ENCODE measurements around the gene PDE1C. TPM values are rescaled to one million over a fixed set of nuclear protein-coding genes. Genes with fewer than 3 reads are reported as not detected.
"Not testable (repeated sequence)": the region's sequence is repeated elsewhere in the genome, so short reads cannot be mapped to it uniquely, and the experiment has no call there.

Gene PDE1C
- total RNA-seq, 1 donor from 2014 or later, result not detected

- H3K4me3 Mint-ChIP-seq (ENCODE audit: low read depth), result no peak overlapping the region
- H3K36me3 Mint-ChIP-seq (ENCODE audit: low read depth), result no peaks in the 10 kb centered on the region
- intact Hi-C loops (cut with micrococcal nuclease), result no loop called here
- DNase-seq (ENCODE audit: low spot score), result no peak
- no peak overlapping the region for H3K27ac Mint-ChIP-seq
- H3K9me3 Mint-ChIP-seq, result peaks cover 4% of the 10 kb centered on the region
- no peaks in the 10 kb centered on the region for H3K4me1 Mint-ChIP-seq (ENCODE audit: low read depth)
- no peaks in the 10 kb centered on the region for H3K27me3 Mint-ChIP-seq (ENCODE audit: low read depth)
Measured at GRCh38 chr7:32092346-32092745, 22.1 kb upstream of the PDE1C start.

GRCh38 chr7:32091608-32092210 lies 21.5 kb upstream of the PDE1C start:
- intact Hi-C loops (cut with micrococcal nuclease), result no loop called here
- Mint-ChIP-seq H3K27ac (no peak overlapping the region), H3K9me3 (peaks cover 3% of the 10 kb centered on the region), H3K36me3 (ENCODE audit: low read depth) (no peaks in the 10 kb centered on the region), H3K4me3 (ENCODE audit: low read depth) (no peak overlapping the region), H3K27me3 (ENCODE audit: low read depth) (no peaks in the 10 kb centered on the region), H3K4me1 (ENCODE audit: low read depth) (no peaks in the 10 kb centered on the region)
- no peak for DNase-seq (ENCODE audit: low spot score)

- no peaks in the 10 kb centered on the region for H3K4me1 Mint-ChIP-seq (ENCODE audit: low read depth)
- DNase-seq (ENCODE audit: low spot score), result no peak
- no peaks in the 10 kb centered on the region for H3K9me3 Mint-ChIP-seq
- no peak overlapping the region for H3K4me3 Mint-ChIP-seq (ENCODE audit: low read depth)
- no peak overlapping the region for H3K27ac Mint-ChIP-seq
- no peaks in the 10 kb centered on the region for H3K36me3 Mint-ChIP-seq (ENCODE audit: low read depth)
- intact Hi-C loops (cut with micrococcal nuclease), result no loop called here
- H3K27me3 Mint-ChIP-seq (ENCODE audit: low read depth), result no peaks in the 10 kb centered on the region
Measured at GRCh38 chr7:32089678-32090077, 19.5 kb upstream of the PDE1C start.

- Mint-ChIP-seq H3K27ac (no peak overlapping the region), H3K4me3 (ENCODE audit: low read depth) (no peak overlapping the region), H3K36me3 (ENCODE audit: low read depth) (no peaks in the 10 kb centered on the region), H3K9me3 (no peaks in the 10 kb centered on the region), H3K27me3 (ENCODE audit: low read depth) (no peaks in the 10 kb centered on the region), H3K4me1 (ENCODE audit: low read depth) (no peaks in the 10 kb centered on the region)
- intact Hi-C loops (cut with micrococcal nuclease), result no loop called here
- no peak for DNase-seq (ENCODE audit: low spot score)
Measured at GRCh38 chr7:32089256-32089655, 19.0 kb upstream of the PDE1C start.

- intact Hi-C loops (cut with micrococcal nuclease), result no loop called here
- no peak for DNase-seq (ENCODE audit: low spot score)
Measured at GRCh38 chr7:32088451-32088881, 18.3 kb upstream of the PDE1C start.

GRCh38 chr7:32079510-32079909 lies 9.3 kb upstream of the PDE1C start:
- DNase-seq (ENCODE audit: low spot score), result no peak
- H3K4me3 Mint-ChIP-seq (ENCODE audit: low read depth), result no peak overlapping the region
- no peaks in the 10 kb centered on the region for H3K4me1 Mint-ChIP-seq (ENCODE audit: low read depth)
- intact Hi-C loops (cut with micrococcal nuclease), result no loop called here
- peaks cover 10% of the 10 kb centered on the region for H3K9me3 Mint-ChIP-seq
- H3K27ac Mint-ChIP-seq, result no peak overlapping the region
- no peaks in the 10 kb centered on the region for H3K27me3 Mint-ChIP-seq (ENCODE audit: low read depth)
- no peaks in the 10 kb centered on the region for H3K36me3 Mint-ChIP-seq (ENCODE audit: low read depth)

More at GRCh38 chr7:32088451-32088881, 18.3 kb upstream of the PDE1C start:
- H3K36me3 Mint-ChIP-seq (ENCODE audit: low read depth), result no peaks in the 10 kb centered on the region
- no peaks in the 10 kb centered on the region for H3K9me3 Mint-ChIP-seq
- H3K4me1 Mint-ChIP-seq (ENCODE audit: low read depth), result no peaks in the 10 kb centered on the region
- H3K4me3 Mint-ChIP-seq (ENCODE audit: low read depth), result no peak overlapping the region
- H3K27me3 Mint-ChIP-seq (ENCODE audit: low read depth), result no peaks in the 10 kb centered on the region
- no peak overlapping the region for H3K27ac Mint-ChIP-seq

GRCh38 chr7:32078824-32079223 lies 8.6 kb upstream of the PDE1C start:
- Mint-ChIP-seq H3K9me3 (peaks cover 10% of the 10 kb centered on the region), H3K36me3 (ENCODE audit: low read depth) (no peaks in the 10 kb centered on the region)
- intact Hi-C loops (cut with micrococcal nuclease), result no loop called here

GRCh38 chr7:32077806-32078205 lies 7.6 kb upstream of the PDE1C start:
- H3K4me1 Mint-ChIP-seq (ENCODE audit: low read depth), result no peaks in the 10 kb centered on the region
- H3K27ac Mint-ChIP-seq, result no peak overlapping the region
- DNase-seq (ENCODE audit: low spot score), result no peak
- no peaks in the 10 kb centered on the region for H3K27me3 Mint-ChIP-seq (ENCODE audit: low read depth)
- intact Hi-C loops (cut with micrococcal nuclease), result no loop called here
- H3K9me3 Mint-ChIP-seq, result peaks cover 10% of the 10 kb centered on the region
- H3K36me3 Mint-ChIP-seq (ENCODE audit: low read depth), result no peaks in the 10 kb centered on the region
- H3K4me3 Mint-ChIP-seq (ENCODE audit: low read depth), result no peak overlapping the region

More at GRCh38 chr7:32078824-32079223, 8.6 kb upstream of the PDE1C start:
- DNase-seq (ENCODE audit: low spot score), result no peak
- H3K4me3 Mint-ChIP-seq (ENCODE audit: low read depth), result no peak overlapping the region
- H3K27me3 Mint-ChIP-seq (ENCODE audit: low read depth), result no peaks in the 10 kb centered on the region
- H3K4me1 Mint-ChIP-seq (ENCODE audit: low read depth), result no peaks in the 10 kb centered on the region
- H3K27ac Mint-ChIP-seq, result no peak overlapping the region

GRCh38 chr7:32076802-32077201 lies 6.6 kb upstream of the PDE1C start:
- DNase-seq (ENCODE audit: low spot score); H3K4me1 Mint-ChIP-seq (ENCODE audit: low read depth); H3K27me3 Mint-ChIP-seq (ENCODE audit: low read depth); H3K27ac Mint-ChIP-seq; H3K4me3 Mint-ChIP-seq (ENCODE audit: low read depth); H3K36me3 Mint-ChIP-seq (ENCODE audit: low read depth); intact Hi-C loops (cut with micrococcal nuclease): not testable (repeated sequence)
- peaks cover 10% of the 10 kb centered on the region for H3K9me3 Mint-ChIP-seq

- H3K4me1 Mint-ChIP-seq (ENCODE audit: low read depth), result no peaks in the 10 kb centered on the region
- peaks cover 5% of the 10 kb centered on the region for H3K9me3 Mint-ChIP-seq
- peaks cover 3% of the 10 kb centered on the region for H3K27me3 Mint-ChIP-seq (ENCODE audit: low read depth)
Measured at GRCh38 chr7:32075612-32076011, 5.4 kb upstream of the PDE1C start.

GRCh38 chr7:32074787-32075585 lies 4.8 kb upstream of the PDE1C start:
- DNase-seq (ENCODE audit: low spot score), result no peak
- H3K4me3 Mint-ChIP-seq (ENCODE audit: low read depth), result no peak overlapping the region
- peaks cover 5% of the 10 kb centered on the region for H3K9me3 Mint-ChIP-seq
- H3K27me3 Mint-ChIP-seq (ENCODE audit: low read depth), result peaks cover 10% of the 10 kb centered on the region
- intact Hi-C loops (cut with micrococcal nuclease), result no loop called here
- no peaks in the 10 kb centered on the region for H3K36me3 Mint-ChIP-seq (ENCODE audit: low read depth)
- no peaks in the 10 kb centered on the region for H3K4me1 Mint-ChIP-seq (ENCODE audit: low read depth)
- H3K27ac Mint-ChIP-seq, result no peak overlapping the region

More at GRCh38 chr7:32075612-32076011, 5.4 kb upstream of the PDE1C start:
- Mint-ChIP-seq H3K36me3 (ENCODE audit: low read depth) (no peaks in the 10 kb centered on the region), H3K4me3 (ENCODE audit: low read depth) (no peak overlapping the region), H3K27ac (no peak overlapping the region)
- DNase-seq (ENCODE audit: low spot score), result no peak
- intact Hi-C loops (cut with micrococcal nuclease), result no loop called here

- intact Hi-C loops (cut with micrococcal nuclease), result no loop called here
- H3K4me1 Mint-ChIP-seq (ENCODE audit: low read depth), result no peaks in the 10 kb centered on the region
- H3K36me3 Mint-ChIP-seq (ENCODE audit: low read depth), result no peaks in the 10 kb centered on the region
- H3K4me3 Mint-ChIP-seq (ENCODE audit: low read depth), result no peak overlapping the region
- no peak for DNase-seq (ENCODE audit: low spot score)
- no peak overlapping the region for H3K27ac Mint-ChIP-seq
- H3K27me3 Mint-ChIP-seq (ENCODE audit: low read depth), result peaks cover 16% of the 10 kb centered on the region
- H3K9me3 Mint-ChIP-seq, result no peaks in the 10 kb centered on the region
Measured at GRCh38 chr7:32073533-32073932, 3.3 kb upstream of the PDE1C start.

GRCh38 chr7:32072397-32072796 lies 2.2 kb upstream of the PDE1C start:
- Mint-ChIP-seq H3K4me3 (ENCODE audit: low read depth) (no peak overlapping the region), H3K27ac (no peak overlapping the region), H3K4me1 (ENCODE audit: low read depth) (no peaks in the 10 kb centered on the region), H3K36me3 (ENCODE audit: low read depth) (no peaks in the 10 kb centered on the region), H3K27me3 (ENCODE audit: low read depth) (peaks cover 16% of the 10 kb centered on the region), H3K9me3 (no peaks in the 10 kb centered on the region)
- intact Hi-C loops (cut with micrococcal nuclease), result no loop called here
- DNase-seq (ENCODE audit: low spot score), result no peak

All from activated T-helper 2 cell treated with anti-CD3 and anti-CD28 coated beads, Interferon-gamma antibody, Interleukin-2, Interleukin-4, amounts not matched to agents 10 μg/mL and 5 μg/mL and 100 μg/mL, durations not matched to agents 14 hours and 24 hours and 36 hours (primary cell).